SU-DHL-6 (cell line): ENCODE measurements around the gene TOLLIP.

Experiments
- EZH2phosphoT487 ChIP-seq: fragments of 200-600 bp; sonication (generic), shearing (Covaris generic); conservative IDR thresholded peaks from 2 replicates; pipeline ENCODE4 v1.6.1; 2018; ENCODE audit warnings: mild to moderate bottlenecking, antibody characterized with exemption, low read length, moderate library complexity, mixed read lengths
- TF ChIP-seq, protein P1 (sequence below): fragments of 200-600 bp; sonication (generic); IDR thresholded peaks from one replicate; pipeline ENCODE4 v1.5.1; 2017; ENCODE audit warnings: antibody characterized with exemption, mild to moderate bottlenecking, low read length, moderate library complexity; ENCODE audit not compliant: insufficient read depth, poor library complexity, severe bottlenecking

- TF ChIP-seq, protein P1, sequence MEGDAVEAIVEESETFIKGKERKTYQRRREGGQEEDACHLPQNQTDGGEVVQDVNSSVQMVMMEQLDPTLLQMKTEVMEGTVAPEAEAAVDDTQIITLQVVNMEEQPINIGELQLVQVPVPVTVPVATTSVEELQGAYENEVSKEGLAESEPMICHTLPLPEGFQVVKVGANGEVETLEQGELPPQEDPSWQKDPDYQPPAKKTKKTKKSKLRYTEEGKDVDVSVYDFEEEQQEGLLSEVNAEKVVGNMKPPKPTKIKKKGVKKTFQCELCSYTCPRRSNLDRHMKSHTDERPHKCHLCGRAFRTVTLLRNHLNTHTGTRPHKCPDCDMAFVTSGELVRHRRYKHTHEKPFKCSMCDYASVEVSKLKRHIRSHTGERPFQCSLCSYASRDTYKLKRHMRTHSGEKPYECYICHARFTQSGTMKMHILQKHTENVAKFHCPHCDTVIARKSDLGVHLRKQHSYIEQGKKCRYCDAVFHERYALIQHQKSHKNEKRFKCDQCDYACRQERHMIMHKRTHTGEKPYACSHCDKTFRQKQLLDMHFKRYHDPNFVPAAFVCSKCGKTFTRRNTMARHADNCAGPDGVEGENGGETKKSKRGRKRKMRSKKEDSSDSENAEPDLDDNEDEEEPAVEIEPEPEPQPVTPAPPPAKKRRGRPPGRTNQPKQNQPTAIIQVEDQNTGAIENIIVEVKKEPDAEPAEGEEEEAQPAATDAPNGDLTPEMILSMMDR, result no peak
- no peak for TF ChIP-seq EZH2phosphoT487
Observed at GRCh38 chr11:1274501-1274900, 34.9 kb downstream of the TOLLIP start.
